ENCODE results near the gene CCSER1.

- TF ChIP-seq CTCF (IDR thresholded peaks at IDR 0.05) (no peak), POLR2AphosphoS5 (IDR thresholded peaks at IDR 0.05; ENCODE audit: low read depth, low read length) (no peak), REST (IDR thresholded peaks at IDR 0.05; ENCODE audit: insufficient read depth in 1 of 2, low read depth in 2 of 2, low read length in 1 of 2) (no peak), TCF7L2 (IDR thresholded peaks at IDR 0.05; ENCODE audit: low read depth, low read length) (no peak), SIN3A (IDR thresholded peaks at IDR 0.05; ENCODE audit: borderline replicate concordance, insufficient read depth, low read depth, low read length) (no peak)
These were observed 493.9 kb downstream of the CCSER1 start for GRCh38 chr4:90621080-90621479.
